OCI-LY3 (cell line): Measurements from ENCODE around the gene CCDC194.
A peak's percentile ranks its signal among the peaks of the same experiment; 100 is the strongest.

Experiments used
- H2AFZ ChIP-seq: fragments of 200-600, 300-600 bp; shearing (Covaris generic); 2 replicates; pipeline ENCODE4 v1.6.0; 2014; ENCODE audit warnings: antibody characterized with exemption, low read depth, low read length
- H3K27ac ChIP-seq: fragments of 200-600, 300-600 bp; sonication (generic); 2 replicates; pipeline ENCODE4 v1.5.1; 2014; ENCODE audit warnings: mild to moderate bottlenecking, low read length, moderate library complexity, mixed read lengths
- H3K27me3 ChIP-seq: fragments of 200-600, 300-600 bp; sonication (generic); 2 replicates; pipeline ENCODE4 v1.6.1; 2014; ENCODE audit warnings: low read depth, low read length, mixed read lengths
- H3K36me3 ChIP-seq: fragments of 200-600, 300-600 bp; sonication (generic); replicated peaks from 2 replicates; pipeline ENCODE3; 2014; ENCODE audit warnings: low read depth, low read length, mixed read lengths
- H3K4me1 ChIP-seq: fragments of 300-600, 200-600 bp; sonication (generic); 2 replicates; pipeline ENCODE4 v1.6.1; 2014; ENCODE audit warnings: low read length, mixed read lengths
- H3K4me2 ChIP-seq: fragments of 200-600, 300-600 bp; sonication (generic); 2 replicates; pipeline ENCODE4 v1.6.1; 2014; ENCODE audit warnings: low read length, mixed read lengths
- H3K4me3 ChIP-seq: fragments of 300-600, 200-600 bp; sonication (generic); 2 replicates; pipeline ENCODE4 v1.5.1; 2014; ENCODE audit warnings: antibody characterized with exemption, mild to moderate bottlenecking, low read length, moderate library complexity
- H3K79me2 ChIP-seq: fragments of 300-600, 200-600 bp; shearing (Covaris generic); 2 replicates; pipeline ENCODE4 v1.6.1; 2014; ENCODE audit warnings: mild to moderate bottlenecking, low read length, mixed read lengths
- H3K9ac ChIP-seq: fragments of 300-600, 200-600 bp; shearing (Covaris generic); 2 replicates; pipeline ENCODE4 v1.6.0; 2014; ENCODE audit warnings: mild to moderate bottlenecking, low read length, moderate library complexity
- H3K9me3 ChIP-seq: fragments of 200-600, 300-600 bp; shearing (Covaris generic); 2 replicates; pipeline ENCODE4 v1.6.1; 2014; ENCODE audit warnings: low read length, mixed read lengths; ENCODE audit not compliant: insufficient read depth
- H4K20me1 ChIP-seq: fragments of 200-600, 300-600 bp; sonication (generic); 2 replicates; pipeline ENCODE4 v1.6.1; 2016; ENCODE audit warnings: low read length, mixed read lengths; ENCODE audit not compliant: insufficient read depth
- EZH2phosphoT487 ChIP-seq: fragments of 200-600 bp; shearing (Covaris generic); IDR thresholded peaks from 2 replicates; pipeline ENCODE4 v1.6.1; 2018; ENCODE audit warnings: antibody characterized with exemption, mixed run types, low read depth
- TF ChIP-seq, protein P1 (sequence below): fragments of 200-600, 300-600 bp; sonication (generic); IDR thresholded peaks from 2 replicates; pipeline ENCODE4 v1.5.1; 2014; ENCODE audit warnings: antibody characterized with exemption, low read length, low read depth

Gene CCDC194

DNA sequence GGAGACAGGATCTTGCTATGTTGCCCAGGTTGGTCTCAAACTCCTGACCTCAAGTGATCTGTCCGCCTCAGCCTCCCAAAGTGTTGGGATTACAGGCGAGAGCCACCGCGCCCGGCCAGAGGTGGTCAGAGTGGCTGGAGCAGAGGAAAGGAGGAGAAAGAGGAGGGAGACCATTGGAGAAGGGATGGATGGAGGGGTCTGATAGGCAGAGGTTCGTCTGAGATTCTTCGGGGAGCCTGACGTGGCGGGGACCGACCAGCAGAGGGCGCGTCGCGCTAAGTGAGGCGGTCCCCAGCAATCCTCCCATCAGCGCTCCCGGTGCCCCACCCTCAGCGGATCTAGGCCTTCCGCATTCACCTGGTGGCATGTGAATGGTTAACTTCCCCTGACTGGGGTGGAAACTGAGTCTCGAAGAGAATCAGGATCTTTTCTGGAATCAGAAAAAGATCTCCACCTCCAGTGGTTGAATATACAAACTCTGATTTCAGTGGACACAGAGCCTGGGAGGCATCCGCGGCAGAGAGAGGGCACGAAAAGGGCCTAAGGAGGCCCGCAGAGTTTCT, 47.8 kb downstream of the CCDC194 start:
- Histone ChIP-seq H3K27ac (no peak overlapping the region), H3K4me1 (peaks cover 13% of the 10 kb centered on the region), H3K36me3 (peaks cover 10% of the 10 kb centered on the region), H2AFZ (peak overlapping the region; percentile 87; the same call in 1 of the 2 replicates), H4K20me1 (no peaks in the 10 kb centered on the region), H3K9ac (peak overlapping the region; percentile 60), H3K4me2 (peak overlapping the region; percentile 74), H3K9me3 (no peaks in the 10 kb centered on the region), H3K27me3 (peaks cover 8% of the 10 kb centered on the region; the same call in 1 of the 2 replicates), H3K79me2 (no peaks in the 10 kb centered on the region), H3K4me3 (peak overlapping the region; percentile 70)
- no peak for TF ChIP-seq EZH2phosphoT487
- TF ChIP-seq, protein P1, sequence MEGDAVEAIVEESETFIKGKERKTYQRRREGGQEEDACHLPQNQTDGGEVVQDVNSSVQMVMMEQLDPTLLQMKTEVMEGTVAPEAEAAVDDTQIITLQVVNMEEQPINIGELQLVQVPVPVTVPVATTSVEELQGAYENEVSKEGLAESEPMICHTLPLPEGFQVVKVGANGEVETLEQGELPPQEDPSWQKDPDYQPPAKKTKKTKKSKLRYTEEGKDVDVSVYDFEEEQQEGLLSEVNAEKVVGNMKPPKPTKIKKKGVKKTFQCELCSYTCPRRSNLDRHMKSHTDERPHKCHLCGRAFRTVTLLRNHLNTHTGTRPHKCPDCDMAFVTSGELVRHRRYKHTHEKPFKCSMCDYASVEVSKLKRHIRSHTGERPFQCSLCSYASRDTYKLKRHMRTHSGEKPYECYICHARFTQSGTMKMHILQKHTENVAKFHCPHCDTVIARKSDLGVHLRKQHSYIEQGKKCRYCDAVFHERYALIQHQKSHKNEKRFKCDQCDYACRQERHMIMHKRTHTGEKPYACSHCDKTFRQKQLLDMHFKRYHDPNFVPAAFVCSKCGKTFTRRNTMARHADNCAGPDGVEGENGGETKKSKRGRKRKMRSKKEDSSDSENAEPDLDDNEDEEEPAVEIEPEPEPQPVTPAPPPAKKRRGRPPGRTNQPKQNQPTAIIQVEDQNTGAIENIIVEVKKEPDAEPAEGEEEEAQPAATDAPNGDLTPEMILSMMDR = peak; percentile 92

DNA sequence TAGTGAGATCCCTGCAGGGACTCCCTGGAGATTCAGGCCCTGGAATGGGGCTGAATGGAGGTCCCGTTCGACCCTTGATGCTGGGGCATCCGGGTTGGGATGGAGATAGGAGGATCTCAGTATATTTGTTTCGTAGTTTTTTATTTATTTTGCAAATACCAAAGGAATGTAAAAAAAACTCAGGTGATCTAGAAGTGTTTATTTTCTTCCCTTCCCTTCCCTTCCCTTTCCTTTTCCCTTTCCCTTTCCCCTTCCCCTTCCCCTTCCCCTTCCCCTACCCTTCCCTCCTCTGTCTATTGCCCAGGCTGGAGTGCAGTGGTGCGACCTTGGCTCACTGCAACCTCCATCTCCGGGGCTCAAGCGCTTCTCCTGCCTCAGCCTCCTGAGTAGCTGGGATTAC, 52.2 kb downstream of the CCDC194 start:
- peaks cover 20% of the 10 kb centered on the region for H3K36me3 ChIP-seq
- no peak for TF ChIP-seq EZH2phosphoT487
- TF ChIP-seq, protein P1 = no peak
- no peaks in the 10 kb centered on the region for H3K27me3 ChIP-seq
- no peak overlapping the region for H3K4me2 ChIP-seq
- H3K4me3 ChIP-seq = no peak overlapping the region
- no peaks in the 10 kb centered on the region for H4K20me1 ChIP-seq
- H2AFZ ChIP-seq = no peak overlapping the region
- peaks cover 13% of the 10 kb centered on the region for H3K4me1 ChIP-seq
- no peak overlapping the region for H3K27ac ChIP-seq
- H3K9ac ChIP-seq = no peak overlapping the region
- peaks cover 12% of the 10 kb centered on the region for H3K79me2 ChIP-seq
- no peaks in the 10 kb centered on the region for H3K9me3 ChIP-seq

DNA sequence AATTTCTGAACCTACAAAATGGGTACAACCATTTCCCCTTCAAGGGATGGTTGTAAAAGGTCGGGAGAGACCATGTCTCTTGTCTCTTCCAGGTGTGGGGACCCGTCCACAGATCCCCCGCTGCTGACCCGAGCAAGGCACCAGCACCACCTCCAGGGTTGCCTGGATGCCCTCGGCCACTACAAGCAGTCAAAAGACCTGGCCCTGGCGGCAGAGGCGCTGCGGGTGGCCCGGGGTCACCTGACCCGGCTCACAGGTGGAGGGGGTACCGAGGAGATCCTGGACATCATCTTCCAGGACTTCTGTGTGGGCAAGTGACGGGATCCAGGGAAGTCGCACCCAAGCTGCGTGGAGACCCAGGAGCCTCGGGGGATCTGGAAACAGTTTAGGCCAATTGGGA, 52.6 kb downstream of the CCDC194 start:
- Histone ChIP-seq H3K27me3 (no peaks in the 10 kb centered on the region), H3K9ac (no peak overlapping the region), H3K79me2 (peaks cover 15% of the 10 kb centered on the region), H3K36me3 (peaks cover 20% of the 10 kb centered on the region), H3K27ac (no peak overlapping the region), H3K4me2 (no peak overlapping the region), H2AFZ (no peak overlapping the region), H3K4me1 (peaks cover 13% of the 10 kb centered on the region), H3K4me3 (no peak overlapping the region), H4K20me1 (no peaks in the 10 kb centered on the region), H3K9me3 (no peaks in the 10 kb centered on the region)
- TF ChIP-seq, protein P1 = no peak
- no peak for TF ChIP-seq EZH2phosphoT487

DNA sequence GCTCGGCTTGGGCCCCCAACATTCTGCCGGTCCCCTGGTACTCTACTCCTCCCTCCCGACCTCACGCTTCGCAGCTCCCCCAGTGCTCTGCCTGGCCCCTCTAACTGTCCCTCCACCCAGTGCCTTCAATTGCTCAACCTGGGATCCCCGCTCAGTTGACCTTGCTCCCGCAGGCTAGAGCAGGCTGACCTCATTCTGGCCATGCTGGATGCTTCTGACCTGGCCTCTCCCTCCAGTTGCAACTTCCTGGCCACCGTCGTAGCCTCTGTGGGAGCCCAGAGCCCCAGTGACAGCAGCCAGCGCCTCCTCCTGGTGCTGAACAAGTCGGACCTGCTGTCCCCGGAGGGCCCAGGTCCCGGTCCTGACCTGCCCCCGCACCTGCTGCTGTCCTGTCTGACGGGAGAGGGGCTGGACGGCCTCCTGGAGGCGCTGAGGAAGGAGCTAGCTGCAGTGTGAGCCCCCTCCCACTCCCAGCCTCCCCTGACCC, 53.1 kb downstream of the CCDC194 start:
- no peak overlapping the region for H3K27ac ChIP-seq
- no peaks in the 10 kb centered on the region for H3K9me3 ChIP-seq
- no peak overlapping the region for H3K4me2 ChIP-seq
- peaks cover 11% of the 10 kb centered on the region for H3K4me1 ChIP-seq
- peaks cover 15% of the 10 kb centered on the region for H3K79me2 ChIP-seq
- peaks cover 20% of the 10 kb centered on the region for H3K36me3 ChIP-seq
- no peaks in the 10 kb centered on the region for H3K27me3 ChIP-seq
- H3K4me3 ChIP-seq = no peak overlapping the region
- TF ChIP-seq, protein P1 = no peak
- no peak for TF ChIP-seq EZH2phosphoT487
- H2AFZ ChIP-seq = no peak overlapping the region
- no peak overlapping the region for H3K9ac ChIP-seq
- no peaks in the 10 kb centered on the region for H4K20me1 ChIP-seq
